Peyer's patch (tissue), 4 donors: Measurements from ENCODE around the gene IER3.

Experiments used
- POLR2A ChIP-seq, 2 donors: fragments of 450-650 bp; IDR thresholded peaks; one replicate each; pipeline ENCODE4 v1.5.1; 2017; ENCODE audit warnings: antibody characterized with exemption in 2 of 2, mild to moderate bottlenecking in 2 of 2, moderate library complexity in 2 of 2
- TF ChIP-seq, protein P1 (sequence below), 6 experiments: fragments of 450-650 bp in 4 of 6; fragments of 200-600 bp in 2 of 6; sonication (generic) in 1 of 6; IDR thresholded peaks; one replicate each; pipeline ENCODE4 v1.5.1; 2017 to 2019; ENCODE audit warnings: antibody characterized with exemption in 6 of 6, mild to moderate bottlenecking in 3 of 6, moderate library complexity in 1 of 6

DNA sequence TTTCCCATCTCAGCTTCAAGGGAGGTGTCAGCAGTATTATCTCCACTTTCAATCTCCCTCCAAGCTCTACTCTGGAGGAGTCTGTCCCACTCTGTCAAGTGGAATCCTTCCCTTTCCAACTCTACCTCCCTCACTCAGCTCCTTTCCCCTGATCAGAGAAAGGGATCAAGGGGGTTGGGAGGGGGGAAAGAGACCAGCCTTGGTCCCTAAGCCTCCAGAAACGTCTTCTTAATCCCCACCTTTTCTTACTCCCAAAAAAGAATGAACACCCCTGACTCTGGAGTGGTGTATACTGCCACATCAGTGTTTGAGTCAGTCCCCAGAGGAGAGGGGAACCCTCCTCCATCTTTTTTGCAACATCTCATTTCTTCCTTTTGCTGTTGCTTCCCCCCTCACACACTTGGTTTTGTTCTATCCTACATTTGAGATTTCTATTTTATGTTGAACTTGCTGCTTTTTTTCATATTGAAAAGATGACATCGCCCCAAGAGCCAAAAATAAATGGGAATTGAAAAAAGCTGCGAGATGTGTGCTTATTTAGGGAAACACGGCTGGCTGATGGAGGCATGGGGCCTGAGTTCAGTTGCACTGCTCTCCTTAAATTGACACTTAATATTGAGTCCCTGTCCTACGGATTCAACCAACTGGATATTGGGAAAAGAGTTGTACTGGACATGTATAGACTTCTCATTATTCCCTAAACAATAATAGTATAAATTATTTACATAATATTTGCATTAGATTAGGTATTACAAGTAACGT lies 19.3 kb downstream of the IER3 start:
- TF ChIP-seq, protein P1, sequence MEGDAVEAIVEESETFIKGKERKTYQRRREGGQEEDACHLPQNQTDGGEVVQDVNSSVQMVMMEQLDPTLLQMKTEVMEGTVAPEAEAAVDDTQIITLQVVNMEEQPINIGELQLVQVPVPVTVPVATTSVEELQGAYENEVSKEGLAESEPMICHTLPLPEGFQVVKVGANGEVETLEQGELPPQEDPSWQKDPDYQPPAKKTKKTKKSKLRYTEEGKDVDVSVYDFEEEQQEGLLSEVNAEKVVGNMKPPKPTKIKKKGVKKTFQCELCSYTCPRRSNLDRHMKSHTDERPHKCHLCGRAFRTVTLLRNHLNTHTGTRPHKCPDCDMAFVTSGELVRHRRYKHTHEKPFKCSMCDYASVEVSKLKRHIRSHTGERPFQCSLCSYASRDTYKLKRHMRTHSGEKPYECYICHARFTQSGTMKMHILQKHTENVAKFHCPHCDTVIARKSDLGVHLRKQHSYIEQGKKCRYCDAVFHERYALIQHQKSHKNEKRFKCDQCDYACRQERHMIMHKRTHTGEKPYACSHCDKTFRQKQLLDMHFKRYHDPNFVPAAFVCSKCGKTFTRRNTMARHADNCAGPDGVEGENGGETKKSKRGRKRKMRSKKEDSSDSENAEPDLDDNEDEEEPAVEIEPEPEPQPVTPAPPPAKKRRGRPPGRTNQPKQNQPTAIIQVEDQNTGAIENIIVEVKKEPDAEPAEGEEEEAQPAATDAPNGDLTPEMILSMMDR (IDR thresholded peaks at IDR 0.05) = no peak
- TF ChIP-seq POLR2A (IDR thresholded peaks at IDR 0.05) = no peak
